GM12878 (cell line): ENCODE data around the gene EFHD2. TPM values are rescaled to one million over a fixed set of nuclear protein-coding genes. Genes with fewer than 3 reads are reported as not detected.

Experiments used
- ATAC-seq: fragments of 200-7000 bp; cut with Tn5 transposase; 3 replicates; pipeline ENCODE4 v1.9.1; 2020; ENCODE audit warnings: mild to moderate bottlenecking, moderate library complexity
- BruUV-seq: library from RNA; stranded (reverse); fragments of 400-500 nt; replicated peaks from 2 replicates; lab custom pipeline; 2021; lab: Mats Ljungman, UMichigan
- CTCF ChIA-PET: fragments of 300-600 bp; sonication (Branson Sonifier 250); formaldehyde crosslinking; extraction: SDS; loops from one replicate; lab custom pipeline; 2021; ENCODE audit warnings: inconsistent platforms; lab: Yijun Ruan, JAX
- POLR2A ChIA-PET: fragments of 350-600 bp; formaldehyde crosslinking; extraction: SDS; loops from one replicate; lab custom pipeline; 2021; ENCODE audit warnings: inconsistent platforms; lab: Charles Lee
- RAD21 ChIA-PET: fragments of 300-600 bp; sonication (Branson Sonifier 250); formaldehyde crosslinking; loops from one replicate; lab custom pipeline; 2023; ENCODE audit warnings: antibody characterized with exemption; ENCODE audit not compliant: unreplicated experiment; lab: Charles Lee
- SMC1A ChIA-PET: fragments of 300-600 bp; sonication (Branson Sonifier 250); formaldehyde crosslinking; loops from one replicate; lab custom pipeline; 2023; ENCODE audit not compliant: unreplicated experiment, uncharacterized antibody; lab: Charles Lee
- DNase-seq: peaks from one replicate; pipeline ENCODE4 v3.0.0-alpha.2; 2011; ENCODE audit warnings: low read depth, low spot score
- FAIRE-seq: peaks from 3 replicates; lab custom pipeline; 2011; peaks lifted over from hg19 to GRCh38; lab: Jason Lieb, UNC
- H2AFZ ChIP-seq: 2 replicates; pipeline ENCODE4 v1.6.0; 2011; ENCODE audit warnings: low read depth, low read length, control low read depth; ENCODE audit not compliant: control insufficient read depth
- H3K27ac ChIP-seq: 2 replicates; pipeline ENCODE4 v1.5.1; 2011; ENCODE audit warnings: control low read depth; ENCODE audit not compliant: control insufficient read depth, insufficient read depth
- H3K27me3 ChIP-seq, 2 experiments: replicated peaks in 1 of 2; 2 replicates each; pipeline versions ENCODE4 v1.6.0 to v1.6.1; 2011; ENCODE audit warnings: low read length in 1 of 2; ENCODE audit not compliant: control insufficient read depth in 2 of 2, insufficient read depth in 2 of 2
- H3K36me3 ChIP-seq, 2 experiments: 2 replicates each; pipeline ENCODE4 v1.5.1; 2011; ENCODE audit warnings: low read length in 1 of 2; ENCODE audit not compliant: control insufficient read depth in 2 of 2, insufficient read depth in 2 of 2
- H3K4me1 ChIP-seq: 2 replicates; pipeline ENCODE4 v1.6.1; 2011; ENCODE audit warnings: mild to moderate bottlenecking, low read length, moderate library complexity, mixed read lengths; ENCODE audit not compliant: control insufficient read depth, insufficient read depth
- H3K4me2 ChIP-seq: 2 replicates; pipeline ENCODE4 v1.6.0; 2011; ENCODE audit warnings: control low read depth; ENCODE audit not compliant: control insufficient read depth, insufficient read depth
- H3K4me3 ChIP-seq: fragments of 200-600 bp; sonication (generic); 2 replicates; pipeline ENCODE4 v1.5.1; 2016
- H3K79me2 ChIP-seq: 2 replicates; pipeline ENCODE4 v1.6.0; 2011; ENCODE audit warnings: low read length; ENCODE audit not compliant: control insufficient read depth, insufficient read depth
- H3K9ac ChIP-seq: 2 replicates; pipeline ENCODE4 v1.8.0; 2011; ENCODE audit warnings: low read length, control low read depth, mixed read lengths; ENCODE audit not compliant: control insufficient read depth, insufficient read depth
- H3K9me3 ChIP-seq: replicated peaks from 3 replicates; pipeline ENCODE4 v1.5.1; 2011; ENCODE audit warnings: mild to moderate bottlenecking, low read length; ENCODE audit not compliant: control insufficient read depth, insufficient read depth
- H4K20me1 ChIP-seq: 2 replicates; pipeline ENCODE4 v1.6.0; 2011; ENCODE audit not compliant: control insufficient read depth, insufficient read depth
- NR2C1 ChIP-seq: fragments of 450-650 bp; IDR thresholded peaks from 2 replicates; pipeline ENCODE4 v1.6.1; 2017; ENCODE audit warnings: antibody characterized with exemption, mild to moderate bottlenecking, moderate library complexity
- NRF1 ChIP-seq: conservative IDR thresholded peaks from 2 replicates; pipeline ENCODE4 v1.6.1; 2011; ENCODE audit warnings: mild to moderate bottlenecking, low read depth, low read length, improper control_type of control experiment
- POLR2AphosphoS2 ChIP-seq: IDR thresholded peaks from 2 replicates; pipeline ENCODE4 v1.6.1; 2011; ENCODE audit warnings: low read depth, mild to moderate bottlenecking, low read length, improper control_type of control experiment, moderate library complexity
- RUNX3 ChIP-seq: IDR thresholded peaks from 2 replicates; pipeline ENCODE4 v1.6.1; 2012; ENCODE audit warnings: low read length, inconsistent platforms
- TAF1 ChIP-seq: IDR thresholded peaks from 2 replicates; pipeline ENCODE4 v1.6.1; 2011; ENCODE audit warnings: mild to moderate bottlenecking, low read depth, low read length, borderline replicate concordance
- ZNF622 ChIP-seq: fragments of 450-650 bp; IDR thresholded peaks from 2 replicates; pipeline ENCODE4 v1.6.1; 2017; ENCODE audit warnings: mild to moderate bottlenecking, inconsistent platforms
- ZSCAN29 ChIP-seq: fragments of 450-650 bp; IDR thresholded peaks from 2 replicates; pipeline ENCODE4 v1.6.1; 2017; ENCODE audit warnings: mild to moderate bottlenecking, moderate library complexity
- ZZZ3 ChIP-seq: IDR thresholded peaks from 2 replicates; pipeline ENCODE4 v1.6.1; 2011; ENCODE audit warnings: low read depth; ENCODE audit not compliant: control insufficient read depth, insufficient read length
- WGBS: methylation state at CpG from one replicate; pipeline ENCODE4 v1.1.6; 2016; ENCODE audit warnings: low lambda C conversion rate; ENCODE audit not compliant: insufficient replicate concordance, insufficient coverage; ENCODE audit errors: missing lambda C conversion rate; 5-methylcytosine and 5-hydroxymethylcytosine counted together
- in situ Hi-C: fragments of 300-500 bp; cut with MboI; formaldehyde crosslinking; loops from 9 replicates; pipeline ENCODE4 v1.14.3; 2018; ENCODE audit warnings: mixed read lengths
- intact Hi-C: fragments of 100-400 bp; cut with micrococcal nuclease; formaldehyde crosslinking; loops from one replicate; pipeline ENCODE4 v1.14.2; 2022; ENCODE audit not compliant: unreplicated experiment
- polyA plus RNA-seq, 11 experiments: library from polyadenylated mRNA; depleted of rRNA in 4 of 11; unstranded in 6 of 11; stranded (reverse) in 5 of 11; fragments of >200 nt; fragmentation: Nextera tagmentation in 4 of 11; fragmentation: Illumina TruSeq in 1 of 11; extraction: Ambion mirVana in 4 of 11; extraction: Trizol in 1 of 11; gene quantifications; 1 replicate in 1 of 11; 2 replicates in 10 of 11; pipeline versions ENCODE4 v1.2.1 to v1.2.3, GENCODE V29; 2011 to 2016; ENCODE audit warnings: inconsistent platforms in 2 of 11, missing spikeins in 2 of 11, low read depth in 1 of 11
- total RNA-seq, 4 experiments: library from RNA; depleted of rRNA in 3 of 4; stranded (reverse); fragments of >200 nt in 3 of 4; fragmentation: Illumina TruSeq in 1 of 4; extraction: Trizol in 1 of 4; gene quantifications; 2 replicates each; pipeline versions ENCODE4 v1.2.1 to v1.2.3, GENCODE V29; 2013 to 2021
- TF ChIP-seq, protein P1 (sequence below): fragments of 150-350 bp; IDR thresholded peaks from 2 replicates; pipeline ENCODE4 v1.6.1; 2016; ENCODE audit warnings: low read depth, low read length
- TF ChIP-seq, protein P2 (sequence below): fragments of 450-650 bp; IDR thresholded peaks from 2 replicates; pipeline ENCODE4 v1.6.1; 2016; ENCODE audit warnings: mild to moderate bottlenecking, moderate library complexity, borderline replicate concordance

The EFHD2 gene
- total and polyA plus RNA-seq, 10 of the 15 experiments (the other 5 are each of a cell fraction or from before 2014, with no cell fraction given): 4.0 to 114 (median 66.1) TPM

DNA sequence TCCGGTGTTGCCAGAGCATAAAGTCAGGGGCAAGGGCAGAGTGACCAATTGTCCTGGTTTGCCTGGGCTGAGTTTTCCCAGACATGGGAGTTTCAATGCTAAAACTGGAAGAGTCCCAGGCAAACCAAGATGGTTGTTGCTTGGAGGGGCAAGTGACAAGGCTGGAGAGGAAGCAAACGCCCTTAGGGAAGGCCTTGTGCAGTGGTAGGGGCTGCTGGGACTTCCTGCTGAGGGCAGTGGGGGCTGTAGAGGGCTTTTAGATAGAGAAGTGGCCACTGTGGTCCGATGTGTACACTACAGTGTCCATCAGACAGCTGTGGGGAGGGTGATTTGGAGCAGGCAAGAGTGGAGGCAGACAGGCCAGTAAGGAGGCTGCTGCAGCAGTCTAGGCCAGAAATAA, 39.9 kb downstream of the EFHD2 start:
- H3K36me3 ChIP-seq: no peaks in the 10 kb centered on the region
- no peak for TF ChIP-seq NR2C1
- TF ChIP-seq, protein P1, sequence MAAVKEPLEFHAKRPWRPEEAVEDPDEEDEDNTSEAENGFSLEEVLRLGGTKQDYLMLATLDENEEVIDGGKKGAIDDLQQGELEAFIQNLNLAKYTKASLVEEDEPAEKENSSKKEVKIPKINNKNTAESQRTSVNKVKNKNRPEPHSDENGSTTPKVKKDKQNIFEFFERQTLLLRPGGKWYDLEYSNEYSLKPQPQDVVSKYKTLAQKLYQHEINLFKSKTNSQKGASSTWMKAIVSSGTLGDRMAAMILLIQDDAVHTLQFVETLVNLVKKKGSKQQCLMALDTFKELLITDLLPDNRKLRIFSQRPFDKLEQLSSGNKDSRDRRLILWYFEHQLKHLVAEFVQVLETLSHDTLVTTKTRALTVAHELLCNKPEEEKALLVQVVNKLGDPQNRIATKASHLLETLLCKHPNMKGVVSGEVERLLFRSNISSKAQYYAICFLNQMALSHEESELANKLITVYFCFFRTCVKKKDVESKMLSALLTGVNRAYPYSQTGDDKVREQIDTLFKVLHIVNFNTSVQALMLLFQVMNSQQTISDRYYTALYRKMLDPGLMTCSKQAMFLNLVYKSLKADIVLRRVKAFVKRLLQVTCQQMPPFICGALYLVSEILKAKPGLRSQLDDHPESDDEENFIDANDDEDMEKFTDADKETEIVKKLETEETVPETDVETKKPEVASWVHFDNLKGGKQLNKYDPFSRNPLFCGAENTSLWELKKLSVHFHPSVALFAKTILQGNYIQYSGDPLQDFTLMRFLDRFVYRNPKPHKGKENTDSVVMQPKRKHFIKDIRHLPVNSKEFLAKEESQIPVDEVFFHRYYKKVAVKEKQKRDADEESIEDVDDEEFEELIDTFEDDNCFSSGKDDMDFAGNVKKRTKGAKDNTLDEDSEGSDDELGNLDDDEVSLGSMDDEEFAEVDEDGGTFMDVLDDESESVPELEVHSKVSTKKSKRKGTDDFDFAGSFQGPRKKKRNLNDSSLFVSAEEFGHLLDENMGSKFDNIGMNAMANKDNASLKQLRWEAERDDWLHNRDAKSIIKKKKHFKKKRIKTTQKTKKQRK: no peak
- TF ChIP-seq TAF1: no peak
- TF ChIP-seq RUNX3: no peak
- TF ChIP-seq, protein P2, sequence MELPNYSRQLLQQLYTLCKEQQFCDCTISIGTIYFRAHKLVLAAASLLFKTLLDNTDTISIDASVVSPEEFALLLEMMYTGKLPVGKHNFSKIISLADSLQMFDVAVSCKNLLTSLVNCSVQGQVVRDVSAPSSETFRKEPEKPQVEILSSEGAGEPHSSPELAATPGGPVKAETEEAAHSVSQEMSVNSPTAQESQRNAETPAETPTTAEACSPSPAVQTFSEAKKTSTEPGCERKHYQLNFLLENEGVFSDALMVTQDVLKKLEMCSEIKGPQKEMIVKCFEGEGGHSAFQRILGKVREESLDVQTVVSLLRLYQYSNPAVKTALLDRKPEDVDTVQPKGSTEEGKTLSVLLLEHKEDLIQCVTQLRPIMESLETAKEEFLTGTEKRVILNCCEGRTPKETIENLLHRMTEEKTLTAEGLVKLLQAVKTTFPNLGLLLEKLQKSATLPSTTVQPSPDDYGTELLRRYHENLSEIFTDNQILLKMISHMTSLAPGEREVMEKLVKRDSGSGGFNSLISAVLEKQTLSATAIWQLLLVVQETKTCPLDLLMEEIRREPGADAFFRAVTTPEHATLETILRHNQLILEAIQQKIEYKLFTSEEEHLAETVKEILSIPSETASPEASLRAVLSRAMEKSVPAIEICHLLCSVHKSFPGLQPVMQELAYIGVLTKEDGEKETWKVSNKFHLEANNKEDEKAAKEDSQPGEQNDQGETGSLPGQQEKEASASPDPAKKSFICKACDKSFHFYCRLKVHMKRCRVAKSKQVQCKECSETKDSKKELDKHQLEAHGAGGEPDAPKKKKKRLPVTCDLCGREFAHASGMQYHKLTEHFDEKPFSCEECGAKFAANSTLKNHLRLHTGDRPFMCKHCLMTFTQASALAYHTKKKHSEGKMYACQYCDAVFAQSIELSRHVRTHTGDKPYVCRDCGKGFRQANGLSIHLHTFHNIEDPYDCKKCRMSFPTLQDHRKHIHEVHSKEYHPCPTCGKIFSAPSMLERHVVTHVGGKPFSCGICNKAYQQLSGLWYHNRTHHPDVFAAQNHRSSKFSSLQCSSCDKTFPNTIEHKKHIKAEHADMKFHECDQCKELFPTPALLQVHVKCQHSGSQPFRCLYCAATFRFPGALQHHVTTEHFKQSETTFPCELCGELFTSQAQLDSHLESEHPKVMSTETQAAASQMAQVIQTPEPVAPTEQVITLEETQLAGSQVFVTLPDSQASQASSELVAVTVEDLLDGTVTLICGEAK: no peak
- TF ChIP-seq ZNF622: no peak
- TF ChIP-seq POLR2AphosphoS2: no peak
- no peak for TF ChIP-seq ZZZ3
- TF ChIP-seq NRF1: no peak
- TF ChIP-seq ZSCAN29: no peak
- no peak overlapping the region for H3K27ac ChIP-seq
- WGBS: 31% methylated on average over 3 of the region's 3 CpGs
- H3K27me3 ChIP-seq: no peaks in the 10 kb centered on the region
- no peak overlapping the region for H2AFZ ChIP-seq
- no peak overlapping the region for H3K9ac ChIP-seq
- ChIA-PET SMC1A (interaction anchor here (2.2 kb wide), 1 partner anchor 126 kb away, joined by 6 read pairs; no protein-coding TSS in a partner anchor), CTCF (interaction anchor here (1.6 kb wide), 1 partner anchor 126 kb away, joined by 5 read pairs; no protein-coding TSS in a partner anchor), RAD21 (no interaction called here), POLR2A (no interaction called here)
- H4K20me1 ChIP-seq: no peaks in the 10 kb centered on the region
- H3K4me3 ChIP-seq: no peak overlapping the region
- no peak for DNase-seq
- no peaks in the 10 kb centered on the region for H3K79me2 ChIP-seq
- in situ Hi-C loops (no loop called here), intact Hi-C loops (no loop called here)
- FAIRE-seq: no peak
- no TSS peak for BruUV-seq
- H3K4me2 ChIP-seq: no peak overlapping the region
- H3K4me1 ChIP-seq: no peaks in the 10 kb centered on the region
- H3K9me3 ChIP-seq: no peaks in the 10 kb centered on the region; the same call in 2 of the 3 replicates
- ATAC-seq: no peak
